Mucosa of descending colon (tissue), 3 donors: ENCODE data around the gene PTGES3L. TPM values are rescaled to one million over a fixed set of nuclear protein-coding genes. Genes with fewer than 3 reads are reported as not detected.
"Not testable (repeated sequence)": the region's sequence is repeated elsewhere in the genome, so short reads cannot be mapped to it uniquely, and the experiment has no call there.

ENCODE experiments used
- ATAC-seq: fragments of 200-7000 bp; cut with Tn5 transposase; one replicate; pipeline ENCODE4 v1.9.1; 2020; ENCODE audit warnings: mild to moderate bottlenecking, moderate library complexity
- DNase-seq, 3 donors: peaks; one replicate each; pipeline ENCODE4 v3.0.0-alpha.2; 2020
- H3K36me3 ChIP-seq: fragments of 200-600 bp; one replicate; pipeline ENCODE4 v1.8.0; 2021; ENCODE audit warnings: low read depth, mild to moderate bottlenecking
- H3K4me1 ChIP-seq: fragments of 200-600 bp; one replicate; pipeline ENCODE4 v1.8.0; 2021; ENCODE audit warnings: low read depth, mild to moderate bottlenecking
- H3K4me3 ChIP-seq: fragments of 200-600 bp; one replicate; pipeline ENCODE4 v1.8.0; 2021; ENCODE audit warnings: mild to moderate bottlenecking
- H3K9me3 ChIP-seq: fragments of 200-600 bp; one replicate; pipeline ENCODE4 v1.8.0; 2021; ENCODE audit warnings: mild to moderate bottlenecking
- intact Hi-C, 2 donors: fragments of 100-400 bp; cut with DNase I in 1 of 2; cut with micrococcal nuclease in 1 of 2; formaldehyde crosslinking; loops; one replicate each; pipeline versions ENCODE4 v1.11.0 to v1.11.1; 2022; cut with DNase I, micrococcal nuclease
- total RNA-seq, 3 donors: library from RNA; stranded (reverse); fragmentation: NEBNext Ultra II Directional in 2 of 3; extraction: Animal tissue kit (Norgen Biotek cat#: 25700) in 2 of 3; gene quantifications; one replicate each; pipeline versions ENCODE4 v1.2.1 to v1.2.4, GENCODE V29; 2021 to 2023
- TF ChIP-seq, protein P1 (sequence below): fragments of 200-600 bp; IDR thresholded peaks from one replicate; pipeline ENCODE4 v1.8.0; 2022; ENCODE audit warnings: antibody characterized with exemption, mild to moderate bottlenecking
- donor health status: DM: no; HTN: no; CAD: no; lungs with moderate emphysema.
- donor health status: DM: no; HTN: no; CAD: no.
- donor health status: DM: no; HTN: yes; CAD: no.

The PTGES3L gene
- total RNA-seq, 3 donors from 2014 or later = 3.8 to 5.5 (median 4.4) TPM

GRCh38 chr17:42922294-42922693 is 57.6 kb downstream of the PTGES3L start:
- ATAC-seq (no peak), DNase-seq (no peak)
- no peaks in the 10 kb centered on the region for H3K9me3 ChIP-seq

GRCh38 chr17:42920922-42921321 is 59.0 kb downstream of the PTGES3L start:
- no peak for ATAC-seq
- intact Hi-C loops = no loop called here
- Histone ChIP-seq H3K4me3 (no peak overlapping the region), H3K4me1 (peaks cover 5% of the 10 kb centered on the region), H3K36me3 (no peaks in the 10 kb centered on the region), H3K9me3 (no peaks in the 10 kb centered on the region)
- DNase-seq = no peak
- TF ChIP-seq, protein P1, sequence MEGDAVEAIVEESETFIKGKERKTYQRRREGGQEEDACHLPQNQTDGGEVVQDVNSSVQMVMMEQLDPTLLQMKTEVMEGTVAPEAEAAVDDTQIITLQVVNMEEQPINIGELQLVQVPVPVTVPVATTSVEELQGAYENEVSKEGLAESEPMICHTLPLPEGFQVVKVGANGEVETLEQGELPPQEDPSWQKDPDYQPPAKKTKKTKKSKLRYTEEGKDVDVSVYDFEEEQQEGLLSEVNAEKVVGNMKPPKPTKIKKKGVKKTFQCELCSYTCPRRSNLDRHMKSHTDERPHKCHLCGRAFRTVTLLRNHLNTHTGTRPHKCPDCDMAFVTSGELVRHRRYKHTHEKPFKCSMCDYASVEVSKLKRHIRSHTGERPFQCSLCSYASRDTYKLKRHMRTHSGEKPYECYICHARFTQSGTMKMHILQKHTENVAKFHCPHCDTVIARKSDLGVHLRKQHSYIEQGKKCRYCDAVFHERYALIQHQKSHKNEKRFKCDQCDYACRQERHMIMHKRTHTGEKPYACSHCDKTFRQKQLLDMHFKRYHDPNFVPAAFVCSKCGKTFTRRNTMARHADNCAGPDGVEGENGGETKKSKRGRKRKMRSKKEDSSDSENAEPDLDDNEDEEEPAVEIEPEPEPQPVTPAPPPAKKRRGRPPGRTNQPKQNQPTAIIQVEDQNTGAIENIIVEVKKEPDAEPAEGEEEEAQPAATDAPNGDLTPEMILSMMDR = no peak

More at GRCh38 chr17:42922294-42922693, 57.6 kb downstream of the PTGES3L start:
- intact Hi-C loops = no loop called here
- Histone ChIP-seq H3K4me3 (no peak overlapping the region), H3K36me3 (no peaks in the 10 kb centered on the region), H3K4me1 (peaks cover 5% of the 10 kb centered on the region)
- TF ChIP-seq, protein P1 = no peak

DNA sequence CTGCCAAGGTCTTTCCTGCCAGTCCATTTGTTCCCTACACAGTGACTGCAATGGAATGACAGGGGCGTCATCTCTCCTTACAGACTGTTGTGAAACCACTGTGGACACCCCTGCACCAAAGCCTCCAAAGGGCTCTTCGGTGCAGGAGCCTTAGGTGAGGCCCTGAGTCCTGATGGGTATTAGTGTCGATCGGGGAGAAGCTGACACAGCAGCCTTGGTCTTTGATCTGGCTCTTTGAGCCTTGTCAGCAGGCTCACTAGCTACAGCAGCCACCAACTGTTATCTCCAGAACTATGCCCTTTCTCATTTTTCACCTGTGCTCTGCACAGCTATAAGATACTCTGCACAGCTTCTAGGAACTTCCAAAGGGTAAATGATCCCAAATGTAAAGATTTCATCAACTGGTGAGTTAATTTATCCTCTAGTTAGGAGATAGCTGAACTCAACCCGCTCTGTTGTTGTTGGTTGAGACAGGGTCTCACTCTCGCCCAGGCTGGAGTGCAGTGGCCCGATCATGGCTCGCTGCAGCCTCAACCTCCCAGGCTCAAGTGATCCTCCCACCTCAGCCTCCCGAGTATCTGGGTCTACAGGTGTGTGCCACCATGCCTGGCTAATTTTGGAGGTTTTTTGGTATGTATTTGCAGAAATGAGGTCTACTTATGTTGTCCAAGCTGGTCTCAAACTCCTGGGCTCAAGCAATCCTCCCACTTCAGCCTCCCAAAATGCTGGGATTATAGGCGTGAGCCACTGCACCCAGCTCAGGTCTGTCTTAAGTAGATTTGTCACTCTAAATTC is 59.6 kb downstream of the PTGES3L start:
- DNase-seq (no peak), ATAC-seq (peak; percentile 7)
- Histone ChIP-seq H3K4me3 (no peak overlapping the region), H3K9me3 (no peaks in the 10 kb centered on the region), H3K36me3 (no peaks in the 10 kb centered on the region), H3K4me1 (peaks cover 5% of the 10 kb centered on the region)
- TF ChIP-seq, protein P1 = no peak
- intact Hi-C loops = no loop called here

DNA sequence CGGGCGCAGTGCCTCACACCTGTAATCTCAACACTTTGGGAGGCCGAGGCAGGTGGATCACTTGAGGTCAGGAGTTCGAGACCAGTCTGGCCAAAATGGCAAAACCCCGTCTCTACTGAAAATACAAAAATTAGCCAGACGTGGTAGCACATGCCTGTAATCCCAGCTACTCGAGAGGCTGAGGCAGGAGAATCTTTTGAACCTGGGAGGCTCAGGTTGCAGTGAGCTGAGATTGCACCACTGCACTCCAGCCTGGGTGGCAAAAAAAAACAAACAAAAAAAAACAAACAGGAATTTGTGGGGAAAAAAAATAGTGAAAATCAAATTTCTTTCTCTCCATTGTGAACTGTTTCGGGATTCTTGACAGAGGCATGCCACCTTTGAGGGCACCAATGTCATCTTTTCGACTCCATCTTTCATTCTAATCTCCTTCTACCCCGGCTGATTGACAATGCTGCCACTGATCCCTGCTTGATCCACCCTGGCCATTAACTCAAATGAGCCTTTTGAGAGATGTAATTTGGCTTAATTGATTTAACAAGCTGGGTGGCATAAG is 60.3 kb downstream of the PTGES3L start:
- H3K9me3 ChIP-seq, ATAC-seq, H3K4me3 ChIP-seq, intact Hi-C loops, H3K4me1 ChIP-seq, H3K36me3 ChIP-seq, DNase-seq: not testable (repeated sequence)

- Histone ChIP-seq H3K4me1 (peaks cover 5% of the 10 kb centered on the region), H3K9me3 (no peaks in the 10 kb centered on the region), H3K36me3 (no peaks in the 10 kb centered on the region), H3K4me3 (no peak overlapping the region)
- ATAC-seq (peak; percentile 63), DNase-seq (no peak)
- intact Hi-C loops = no loop called here
- TF ChIP-seq, protein P1 = no peak
Measured at GRCh38 chr17:42918902-42919521, 60.9 kb downstream of the PTGES3L start.

Other genes starting within 250 kb of the PTGES3L start
- gene EZH1, start 235.0 kb downstream of the PTGES3L start, total RNA-seq = 10 to 100 TPM; 23.8 to 53.7 (median 31.7) TPM
- gene RAMP2, start 218.9 kb downstream of the PTGES3L start, total RNA-seq = 10 to 100 TPM in 2 of 3 donors, 1 to 10 TPM in 1; 5.7 to 17.2 (median 10.3) TPM
- 10 to 100 TPM; 45.6 to 85.6 (median 83.3) TPM for gene VPS25, start 206.6 kb downstream of the PTGES3L start, total RNA-seq
- 10 to 100 TPM; 17.5 to 55.8 (median 32.4) TPM for gene WNK4, start 199.5 kb downstream of the PTGES3L start, total RNA-seq
- 100 to 1,000 TPM in 2 of 3 donors, 10 to 100 TPM in 1; 92.7 to 151 (median 148) TPM for gene COA3, start 181.4 kb downstream of the PTGES3L start, total RNA-seq
- 1 to 10 TPM in 2 of 3 donors, under 1 TPM in 1; 0.79 to 3.3 (median 1.2) TPM for gene CNTD1, start 181.2 kb downstream of the PTGES3L start, total RNA-seq
- 100 to 1,000 TPM; 130 to 142 (median 137) TPM for gene BECN1, start 155.8 kb downstream of the PTGES3L start, total RNA-seq
- gene PSME3, start 146.7 kb downstream of the PTGES3L start, total RNA-seq = 100 to 1,000 TPM in 1 of 3 donors, 10 to 100 TPM in 2; 87.7 to 112 (median 91.8) TPM
- 1 to 10 TPM in 1 of 3 donors, under 1 TPM in 2; 0.92 to 2.1 (median 0.96) TPM for gene AOC2, start 135.5 kb downstream of the PTGES3L start, total RNA-seq
- gene AOC3, start 128.9 kb downstream of the PTGES3L start, total RNA-seq = 100 to 1,000 TPM in 1 of 3 donors, 10 to 100 TPM in 2; 10.6 to 175 (median 25.4) TPM
- gene G6PC1, start 79.3 kb downstream of the PTGES3L start, total RNA-seq = under 1 TPM in 1 of 3 donors, not detected in 2; 0.67 TPM
- gene AARSD1, start 15.6 kb downstream of the PTGES3L start, total RNA-seq = 10 to 100 TPM; 25.9 to 30.7 (median 29.4) TPM
- gene RUNDC1, start 485 bp upstream of the PTGES3L start, total RNA-seq = 10 to 100 TPM; 22.2 to 27.0 (median 26.2) TPM
- gene RPL27, start 18.3 kb upstream of the PTGES3L start, total RNA-seq = 100 to 1,000 TPM; 459 to 804 (median 648) TPM
- 10 to 100 TPM; 39.2 to 58.2 (median 39.3) TPM for gene IFI35, start 26.7 kb upstream of the PTGES3L start, total RNA-seq
- 100 to 1,000 TPM in 1 of 3 donors, 10 to 100 TPM in 2; 35.2 to 142 (median 48.7) TPM for gene VAT1, start 42.3 kb upstream of the PTGES3L start, total RNA-seq
- gene RND2, start 45.2 kb upstream of the PTGES3L start, total RNA-seq = 1 to 10 TPM in 1 of 3 donors, under 1 TPM in 2; 0.09 to 7.2 (median 0.51) TPM
- 10 to 100 TPM in 2 of 3 donors, 1 to 10 TPM in 1; 8.8 to 17.4 (median 10.3) TPM for gene BRCA1, start 145.3 kb upstream of the PTGES3L start, total RNA-seq
- gene NBR1, start 191.1 kb upstream of the PTGES3L start, total RNA-seq = 100 to 1,000 TPM; 116 to 164 (median 119) TPM
- gene TMEM106A, start 231.8 kb upstream of the PTGES3L start, total RNA-seq = 10 to 100 TPM; 11.8 to 12.5 (median 12.0) TPM
- gene CCDC200, start 248.5 kb upstream of the PTGES3L start, total RNA-seq = not detected